ENCODE data around the gene SMCP. TPM values are rescaled to one million over a fixed set of nuclear protein-coding genes. Genes with fewer than 3 reads are reported as not detected.

The SMCP gene
- total and polyA plus RNA-seq, 12 donors, result not detected

DNA sequence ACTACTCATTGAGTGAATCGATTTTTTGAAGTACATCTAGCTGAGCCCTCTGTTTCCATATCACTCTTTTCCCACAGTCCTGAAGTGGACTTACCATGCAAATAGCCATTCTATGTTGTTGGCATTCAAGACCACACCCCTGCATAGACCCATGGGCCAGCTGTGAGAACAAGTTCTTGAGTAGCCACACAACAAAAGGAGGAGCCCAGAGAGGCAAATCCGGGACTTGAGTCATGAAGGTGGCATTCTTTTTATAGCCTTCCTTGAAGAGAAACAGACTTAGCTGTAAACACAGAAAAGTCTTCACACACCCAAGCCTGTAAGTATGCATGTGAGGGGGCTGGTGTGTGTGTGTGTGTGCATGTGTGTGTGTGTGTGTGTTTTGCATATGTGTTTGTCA is 55.1 kb downstream of the SMCP start:
- DNase-seq (no peak), ATAC-seq (no peak)
- H3K36me3 ChIP-seq, result no peaks in the 10 kb centered on the region
- H3K27ac ChIP-seq, result no peak overlapping the region
- H3K4me1 ChIP-seq, result no peaks in the 10 kb centered on the region
- no peaks in the 10 kb centered on the region for H3K9me3 ChIP-seq
- no peak overlapping the region for H3K4me3 ChIP-seq
- TF ChIP-seq, protein P1, sequence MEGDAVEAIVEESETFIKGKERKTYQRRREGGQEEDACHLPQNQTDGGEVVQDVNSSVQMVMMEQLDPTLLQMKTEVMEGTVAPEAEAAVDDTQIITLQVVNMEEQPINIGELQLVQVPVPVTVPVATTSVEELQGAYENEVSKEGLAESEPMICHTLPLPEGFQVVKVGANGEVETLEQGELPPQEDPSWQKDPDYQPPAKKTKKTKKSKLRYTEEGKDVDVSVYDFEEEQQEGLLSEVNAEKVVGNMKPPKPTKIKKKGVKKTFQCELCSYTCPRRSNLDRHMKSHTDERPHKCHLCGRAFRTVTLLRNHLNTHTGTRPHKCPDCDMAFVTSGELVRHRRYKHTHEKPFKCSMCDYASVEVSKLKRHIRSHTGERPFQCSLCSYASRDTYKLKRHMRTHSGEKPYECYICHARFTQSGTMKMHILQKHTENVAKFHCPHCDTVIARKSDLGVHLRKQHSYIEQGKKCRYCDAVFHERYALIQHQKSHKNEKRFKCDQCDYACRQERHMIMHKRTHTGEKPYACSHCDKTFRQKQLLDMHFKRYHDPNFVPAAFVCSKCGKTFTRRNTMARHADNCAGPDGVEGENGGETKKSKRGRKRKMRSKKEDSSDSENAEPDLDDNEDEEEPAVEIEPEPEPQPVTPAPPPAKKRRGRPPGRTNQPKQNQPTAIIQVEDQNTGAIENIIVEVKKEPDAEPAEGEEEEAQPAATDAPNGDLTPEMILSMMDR (IDR thresholded peaks at IDR 0.05), result no peak
- 66 to 72% methylated on average over 2 of the region's 2 CpGs for WGBS, 2 donors
- intact Hi-C loops (cut with DNase I), result no loop called here
- H3K27me3 ChIP-seq, result peaks cover 0 to 5% (median 0%) of the 10 kb centered on the region in 7 donors

Other genes starting within 250 kb of the SMCP start
- not detected for gene LCE2D, start 214.9 kb upstream of the SMCP start, total RNA-seq
- gene LCE2D, start 214.9 kb upstream of the SMCP start, polyA plus RNA-seq, result not detected
- gene LCE2C, start 203.0 kb upstream of the SMCP start, total RNA-seq, result not detected
- gene LCE2C, start 203.0 kb upstream of the SMCP start, polyA plus RNA-seq, result not detected
- gene LCE2B, start 192.2 kb upstream of the SMCP start, total RNA-seq, result not detected
- not detected for gene LCE2B, start 192.2 kb upstream of the SMCP start, polyA plus RNA-seq
- not detected for gene LCE2A, start 180.0 kb upstream of the SMCP start, total RNA-seq
- not detected for gene LCE2A, start 180.0 kb upstream of the SMCP start, polyA plus RNA-seq
- not detected for gene LCE4A, start 170.2 kb upstream of the SMCP start, total RNA-seq
- not detected for gene LCE4A, start 170.2 kb upstream of the SMCP start, polyA plus RNA-seq
- not detected for gene KPRP, start 120.3 kb upstream of the SMCP start, total RNA-seq
- gene KPRP, start 120.3 kb upstream of the SMCP start, polyA plus RNA-seq, result not detected
- not detected for gene LCE1F, start 103.2 kb upstream of the SMCP start, total RNA-seq
- gene LCE1F, start 103.2 kb upstream of the SMCP start, polyA plus RNA-seq, result not detected
- gene LCE1E, start 92.1 kb upstream of the SMCP start, total RNA-seq, result not detected
- gene LCE1E, start 92.1 kb upstream of the SMCP start, polyA plus RNA-seq, result not detected
- not detected for gene LCE1D, start 81.6 kb upstream of the SMCP start, total RNA-seq
- gene LCE1D, start 81.6 kb upstream of the SMCP start, polyA plus RNA-seq, result not detected
- gene LCE1C, start 71.7 kb upstream of the SMCP start, total RNA-seq, result not detected
- not detected for gene LCE1C, start 71.7 kb upstream of the SMCP start, polyA plus RNA-seq
- not detected for gene LCE1B, start 66.4 kb upstream of the SMCP start, total RNA-seq
- gene LCE1B, start 66.4 kb upstream of the SMCP start, polyA plus RNA-seq, result not detected
- not detected for gene LCE1A, start 50.8 kb upstream of the SMCP start, total RNA-seq
- gene LCE1A, start 50.8 kb upstream of the SMCP start, polyA plus RNA-seq, result not detected
- gene LCE6A, start 35.5 kb upstream of the SMCP start, total RNA-seq, result not detected
- not detected for gene LCE6A, start 35.5 kb upstream of the SMCP start, polyA plus RNA-seq
- gene LCE7A, start 18.3 kb upstream of the SMCP start, total RNA-seq, result not detected
- gene LCE7A, start 18.3 kb upstream of the SMCP start, polyA plus RNA-seq, result not detected
- not detected for gene IVL, start 30.2 kb downstream of the SMCP start, total RNA-seq
- under 1 TPM in 1 of 2 donors, not detected in 1; 0.06 TPM for gene IVL, start 30.2 kb downstream of the SMCP start, polyA plus RNA-seq
- not detected for gene SPRR5, start 68.9 kb downstream of the SMCP start, total RNA-seq
- not detected for gene SPRR5, start 68.9 kb downstream of the SMCP start, polyA plus RNA-seq
- gene SPRR4, start 92.3 kb downstream of the SMCP start, total RNA-seq, result not detected
- not detected for gene SPRR4, start 92.3 kb downstream of the SMCP start, polyA plus RNA-seq
- gene SPRR1A, start 105.8 kb downstream of the SMCP start, total RNA-seq, result not detected
- gene SPRR1A, start 105.8 kb downstream of the SMCP start, polyA plus RNA-seq, result not detected
- not detected for gene SPRR3, start 123.4 kb downstream of the SMCP start, total RNA-seq
- gene SPRR3, start 123.4 kb downstream of the SMCP start, polyA plus RNA-seq, result 1 to 10 TPM in 1 of 2 donors, not detected in 1; 2.6 TPM
- not detected for gene SPRR1B, start 152.9 kb downstream of the SMCP start, total RNA-seq
- under 1 TPM in 1 of 2 donors, not detected in 1; 0.30 TPM for gene SPRR1B, start 152.9 kb downstream of the SMCP start, polyA plus RNA-seq
- gene SPRR2D, start 162.8 kb downstream of the SMCP start, total RNA-seq, result not detected
- under 1 TPM in 1 of 2 donors, not detected in 1; 0.14 TPM for gene SPRR2D, start 162.8 kb downstream of the SMCP start, polyA plus RNA-seq
- gene SPRR2A, start 179.2 kb downstream of the SMCP start, total RNA-seq, result not detected
- gene SPRR2A, start 179.2 kb downstream of the SMCP start, polyA plus RNA-seq, result under 1 TPM in 1 of 2 donors, not detected in 1; 0.35 TPM
- not detected for gene SPRR2B, start 193.3 kb downstream of the SMCP start, total RNA-seq
- gene SPRR2B, start 193.3 kb downstream of the SMCP start, polyA plus RNA-seq, result not detected
- gene SPRR2E, start 216.2 kb downstream of the SMCP start, total RNA-seq, result not detected
- under 1 TPM in 1 of 2 donors, not detected in 1; 0.22 TPM for gene SPRR2E, start 216.2 kb downstream of the SMCP start, polyA plus RNA-seq
- not detected for gene SPRR2F, start 235.2 kb downstream of the SMCP start, total RNA-seq
- not detected for gene SPRR2F, start 235.2 kb downstream of the SMCP start, polyA plus RNA-seq

Measured in heart right ventricle (tissue), 16 donors.